Measurements from ENCODE around the gene SATL1. TPM values are rescaled to one million over a fixed set of nuclear protein-coding genes. Genes with fewer than 3 reads are reported as not detected.

Gene SATL1
- total RNA-seq, 1 donor from 2014 or later: not detected

- DNase-seq (ENCODE audit: low read depth): no peak
- FAIRE-seq: no peak
Measured at GRCh38 chrX:85052205-85052604, 191.4 kb downstream of the SATL1 start.

GRCh38 chrX:85051627-85052026 lies 192.0 kb downstream of the SATL1 start:
- Histone ChIP-seq H3K36me3 (ENCODE audit: control insufficient read depth, insufficient read depth, low read length) (no peaks in the 10 kb centered on the region), H3K4me3 (ENCODE audit: low read depth, low read length) (no peak overlapping the region), H3K27me3 (ENCODE audit: control insufficient read depth, insufficient read depth, low read length) (no peaks in the 10 kb centered on the region)
- DNase-seq (ENCODE audit: low read depth): no peak
- TF ChIP-seq CTCF (IDR thresholded peaks at IDR 0.05; ENCODE audit: insufficient read depth, low read length, severe bottlenecking): no peak
- no peak for FAIRE-seq

More at GRCh38 chrX:85052205-85052604, 191.4 kb downstream of the SATL1 start:
- Histone ChIP-seq H3K27me3 (ENCODE audit: control insufficient read depth, insufficient read depth, low read length) (no peaks in the 10 kb centered on the region), H3K36me3 (ENCODE audit: control insufficient read depth, insufficient read depth, low read length) (no peaks in the 10 kb centered on the region), H3K4me3 (ENCODE audit: low read depth, low read length) (no peak overlapping the region)
- TF ChIP-seq CTCF (IDR thresholded peaks at IDR 0.05; ENCODE audit: insufficient read depth, low read length, severe bottlenecking): no peak

Other genes with a start within 250 kb of the SATL1 start
- 2.9 and 7.3 TPM in 2 replicates for gene APOOL, start 239.9 kb downstream of the SATL1 start, total RNA-seq
- 2.6 and 3.1 TPM in 2 replicates for gene ZNF711, start 212 bp upstream of the SATL1 start, total RNA-seq
- gene POF1B, start 135.9 kb upstream of the SATL1 start, total RNA-seq: 3.2 and 7.7 TPM in 2 replicates